PC-3 (cell line): ENCODE data around the gene IQGAP1.

ENCODE experiments used
- CTCF ChIP-seq: fragments of 300-600 bp; sonication (generic); conservative IDR thresholded peaks from 2 replicates; pipeline ENCODE4 v1.5.1; 2017; ENCODE audit warnings: antibody characterized with exemption, low read depth, mild to moderate bottlenecking, low read length
- EZH2 ChIP-seq: fragments of 300-600 bp; sonication (generic); IDR thresholded peaks from one replicate; pipeline ENCODE4 v1.6.1; 2017; ENCODE audit warnings: antibody characterized with exemption, mild to moderate bottlenecking, low read length; ENCODE audit not compliant: unreplicated experiment
- EZH2phosphoT487 ChIP-seq: fragments of 300-600 bp; sonication (generic); IDR thresholded peaks from 2 replicates; pipeline ENCODE4 v1.6.1; 2018; ENCODE audit warnings: mild to moderate bottlenecking, antibody characterized with exemption, low read length, borderline replicate concordance

DNA sequence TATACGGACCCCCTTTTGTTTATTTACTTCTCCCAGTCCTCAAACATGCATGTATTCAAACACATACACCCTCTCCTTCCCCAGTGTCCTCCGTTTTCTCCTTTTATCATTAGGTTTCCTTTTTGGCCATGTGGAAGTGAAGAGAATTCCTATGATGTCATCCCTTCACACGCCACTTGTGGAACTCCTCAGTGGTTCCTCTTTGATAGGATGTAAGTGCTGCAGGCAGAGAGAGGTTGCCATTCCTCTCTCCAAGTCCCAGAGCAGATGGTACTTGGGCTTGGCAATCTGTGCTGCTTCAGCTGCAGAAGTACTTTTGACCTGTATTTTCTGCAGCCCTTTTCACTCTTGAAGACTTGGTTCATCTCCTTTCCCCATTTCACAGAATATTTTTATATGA lies 108.7 kb downstream of the IQGAP1 start:
- no peak for TF ChIP-seq CTCF
- TF ChIP-seq EZH2, result no peak
- no peak for TF ChIP-seq EZH2phosphoT487
